NAMALWA (cell line): ENCODE data around the gene RAB19.
"Not testable (repeated sequence)": the region's sequence is repeated elsewhere in the genome, so short reads cannot be mapped to it uniquely, and the experiment has no call there.

ENCODE experiments used
- DNase-seq: peaks from one replicate; pipeline ENCODE4 v3.0.0-alpha.2; 2015; ENCODE audit warnings: low spot score

The RAB19 gene

DNA sequence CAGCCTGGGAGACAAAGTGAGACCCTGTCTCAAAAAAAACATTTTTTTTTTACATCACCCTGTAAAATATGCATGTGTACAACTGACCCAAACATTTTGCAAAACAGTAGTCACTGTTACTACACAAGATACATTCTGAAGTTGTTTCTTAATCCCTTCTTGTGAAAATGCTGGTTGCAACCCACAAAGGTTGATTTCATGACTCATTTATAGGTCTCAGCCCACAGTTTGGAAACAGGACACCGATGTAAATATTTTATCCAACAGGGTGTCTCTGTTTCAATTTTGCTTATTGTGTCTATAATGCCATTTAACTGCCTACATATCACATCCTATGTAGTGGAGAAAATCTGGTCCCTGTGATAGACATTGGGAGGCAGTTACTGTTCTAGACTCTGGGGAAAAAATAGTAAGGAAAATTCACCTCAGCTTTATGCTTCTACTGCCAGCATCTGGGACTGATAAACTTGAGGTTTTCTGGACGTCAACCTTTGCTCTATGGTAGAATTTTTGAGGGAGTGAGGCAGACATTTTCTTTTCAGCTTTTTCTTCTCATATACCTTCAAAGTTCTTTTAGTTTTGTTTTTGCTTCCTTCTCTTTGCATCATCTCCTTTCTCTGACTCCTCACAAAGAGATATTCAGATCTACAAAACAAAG lies 1.6 kb upstream of the RAB19 start:
- no peak for DNase-seq

DNA sequence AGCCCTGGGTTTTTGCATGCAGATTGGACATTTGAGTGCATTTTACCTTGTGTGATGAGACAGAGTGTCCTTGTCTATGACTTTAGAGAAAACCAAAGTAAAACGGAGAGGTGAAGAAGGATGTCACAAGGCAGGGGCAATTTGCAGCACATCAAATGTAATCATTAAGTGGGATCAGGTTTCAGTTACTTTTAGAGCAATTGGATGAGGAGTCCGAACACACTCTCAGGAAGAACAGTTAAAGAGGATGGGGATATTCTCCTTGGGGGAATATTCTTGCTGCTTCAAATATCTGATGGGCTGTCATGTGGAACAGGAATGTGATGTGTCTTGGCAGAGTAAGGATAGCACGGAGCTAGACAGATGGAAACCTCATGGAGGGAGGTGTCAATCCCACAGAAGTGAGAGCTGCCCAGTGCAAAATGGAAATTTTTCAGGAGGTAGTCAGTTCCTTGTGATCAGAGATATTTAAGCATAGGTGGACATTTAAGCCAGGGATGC lies 757 bp downstream of the RAB19 start:
- DNase-seq = no peak

DNA sequence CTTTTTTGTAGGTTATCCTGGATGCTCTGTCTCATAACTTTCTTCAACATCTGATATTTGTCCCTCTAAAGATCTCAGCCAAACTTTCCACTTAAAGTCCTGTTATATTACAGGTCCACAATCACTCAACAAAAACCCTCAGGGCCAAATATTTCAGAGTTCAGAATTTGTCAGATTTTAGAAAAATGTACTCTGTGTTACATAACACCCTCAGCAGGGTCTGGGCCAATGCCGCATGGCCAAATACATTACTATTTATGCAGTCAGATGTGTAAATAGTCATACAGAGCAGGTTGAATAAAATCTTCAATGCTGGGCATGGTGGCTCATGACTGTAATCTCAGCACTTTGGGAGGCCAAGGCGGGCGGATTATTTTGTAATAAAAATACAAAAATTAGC lies 11.5 kb downstream of the RAB19 start:
- DNase-seq = no peak

DNA sequence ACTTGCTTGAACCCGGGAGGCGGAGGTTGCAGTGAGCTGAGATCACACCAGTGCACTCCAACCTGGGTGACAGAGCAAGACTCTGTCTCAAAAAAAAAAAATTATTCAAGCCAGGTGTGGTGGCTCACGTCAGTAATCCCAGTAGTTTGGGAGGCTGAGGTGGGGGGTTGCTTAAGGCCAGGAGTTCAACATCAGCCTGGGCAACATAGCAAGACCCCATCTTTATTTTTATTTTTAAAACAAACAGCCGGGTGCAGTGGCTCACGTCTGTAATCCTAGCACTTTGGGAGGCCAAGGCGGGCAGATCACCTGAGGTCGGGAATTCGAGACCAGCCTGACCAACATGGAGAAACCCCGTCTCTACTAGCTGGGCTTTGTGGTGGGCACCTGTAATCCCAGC lies 12.0 kb downstream of the RAB19 start:
- not testable (repeated sequence) for DNase-seq

DNA sequence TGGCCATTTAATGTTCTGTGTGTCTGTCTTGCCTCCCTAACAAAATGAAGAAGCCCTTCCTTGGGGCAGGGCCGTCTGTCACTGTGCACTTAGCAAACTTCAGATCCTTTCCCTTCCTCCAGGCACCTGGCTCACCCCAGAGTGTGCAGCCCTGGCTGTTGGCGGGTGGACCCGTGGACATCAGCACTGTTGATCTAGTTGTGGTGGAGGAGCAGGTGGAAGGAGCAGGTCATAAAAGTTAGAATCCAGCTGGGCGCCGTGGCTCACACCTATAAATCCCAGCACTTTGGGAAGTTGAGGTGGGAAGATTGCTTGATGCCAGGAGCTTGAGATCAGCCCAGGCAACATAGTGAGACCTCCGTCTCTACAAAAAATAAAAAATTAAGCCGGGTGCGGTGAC lies 12.7 kb downstream of the RAB19 start:
- no peak for DNase-seq

DNA sequence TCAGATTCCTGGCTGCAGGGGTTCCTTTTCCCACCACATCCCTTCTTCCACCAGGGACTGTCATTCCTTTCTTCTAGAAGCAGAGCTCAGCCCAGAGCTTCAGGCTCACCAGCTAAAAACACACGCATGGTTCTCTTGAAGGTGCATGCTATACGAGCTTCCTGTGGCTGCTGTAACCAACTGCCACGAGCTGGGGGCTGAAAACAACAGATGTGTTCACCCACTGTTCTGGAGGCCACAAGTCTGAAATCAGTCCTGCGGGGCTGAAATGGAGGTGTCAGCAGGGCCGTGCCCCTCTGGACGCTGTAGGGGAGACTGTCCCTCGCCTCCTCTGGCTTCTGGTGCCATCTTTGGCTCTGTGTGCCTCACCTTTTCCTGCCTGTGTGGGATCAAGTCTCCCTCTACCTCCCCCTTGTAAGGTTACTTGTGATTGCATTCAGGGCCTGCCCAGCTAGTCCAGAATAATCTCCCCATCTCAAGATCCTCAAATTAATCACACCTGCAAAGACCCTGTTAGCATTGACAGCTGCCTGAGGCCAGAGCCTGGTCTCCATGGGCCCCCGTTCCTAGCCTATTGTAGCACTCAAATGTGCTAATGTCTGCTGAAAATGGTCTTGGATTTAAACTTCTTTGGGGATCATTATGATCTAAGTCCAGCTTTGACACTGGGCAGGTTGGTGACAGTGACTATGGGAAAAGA lies 13.7 kb downstream of the RAB19 start:
- DNase-seq = peak; percentile 26

DNA sequence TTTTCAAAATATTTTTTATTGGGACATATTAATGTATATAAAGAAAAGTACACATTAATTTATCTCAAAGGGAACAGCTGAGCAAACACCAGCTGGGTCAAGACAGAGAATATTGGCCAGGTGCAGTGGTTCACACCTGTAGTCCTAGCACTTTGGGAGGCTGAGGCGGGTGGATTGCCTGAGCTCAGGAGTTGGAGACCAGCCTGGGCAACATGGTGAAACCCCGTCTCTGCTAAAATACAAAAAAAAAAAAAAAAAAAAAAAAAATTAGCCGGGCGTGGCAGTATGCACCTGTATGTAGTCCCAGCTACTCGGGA lies 14.3 kb downstream of the RAB19 start:
- DNase-seq = not testable (repeated sequence)

DNA sequence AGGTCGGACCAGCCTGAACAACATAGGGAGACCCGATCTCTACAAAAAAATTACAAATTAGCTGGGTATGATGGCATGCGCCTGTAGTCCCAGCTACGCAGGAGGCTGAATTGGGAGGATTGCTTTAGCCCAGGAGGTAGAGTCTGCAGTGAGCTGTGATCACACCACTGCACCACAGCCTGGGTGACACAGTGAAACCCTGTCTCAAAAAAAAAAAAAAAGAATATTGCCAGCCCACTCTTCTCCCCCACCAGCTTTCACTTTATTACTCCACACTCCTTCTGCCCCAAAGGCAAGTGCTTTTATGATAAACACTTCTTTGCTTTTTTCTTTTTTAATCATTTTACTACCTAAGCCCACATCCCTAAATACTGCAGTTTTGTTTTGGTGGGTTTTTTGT lies 14.8 kb downstream of the RAB19 start:
- no peak for DNase-seq

DNA sequence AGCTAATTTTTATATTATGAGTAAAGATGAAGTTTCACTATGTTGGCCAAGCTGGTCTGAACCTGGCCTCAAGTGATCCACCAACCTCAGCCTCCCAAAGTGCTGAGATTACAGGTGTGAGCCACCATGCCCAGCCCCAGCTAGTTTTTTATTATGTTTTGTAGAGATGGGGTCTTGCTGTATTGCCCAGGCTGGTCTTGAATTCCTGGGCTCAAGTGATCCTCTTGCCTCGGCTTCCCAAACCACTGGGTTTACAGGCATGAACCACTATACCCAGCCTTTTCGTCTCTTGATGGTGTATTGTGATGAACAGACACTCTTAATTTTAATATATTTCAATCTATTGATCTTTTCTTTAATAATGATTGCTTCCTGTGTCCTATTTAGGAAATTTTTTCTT lies 17.7 kb downstream of the RAB19 start:
- no peak for DNase-seq

DNA sequence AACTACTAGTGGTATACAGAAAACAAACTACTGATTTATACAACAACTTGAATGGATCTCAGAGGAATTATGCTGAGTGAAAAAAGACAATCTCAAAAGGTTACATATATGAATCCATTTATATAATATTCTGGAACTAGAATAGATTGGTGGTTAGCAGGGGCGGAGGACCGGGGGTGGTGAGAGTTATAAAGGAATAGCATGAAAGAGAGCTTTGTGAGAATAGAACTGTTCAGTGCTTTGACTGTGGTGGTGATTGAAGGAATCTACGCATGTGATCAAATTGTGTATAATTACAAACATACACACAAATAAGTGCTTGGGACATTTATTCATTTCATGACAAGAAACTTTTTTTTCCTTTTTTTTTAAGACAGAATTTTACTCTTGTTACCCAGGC lies 19.6 kb downstream of the RAB19 start:
- no peak for DNase-seq

DNA sequence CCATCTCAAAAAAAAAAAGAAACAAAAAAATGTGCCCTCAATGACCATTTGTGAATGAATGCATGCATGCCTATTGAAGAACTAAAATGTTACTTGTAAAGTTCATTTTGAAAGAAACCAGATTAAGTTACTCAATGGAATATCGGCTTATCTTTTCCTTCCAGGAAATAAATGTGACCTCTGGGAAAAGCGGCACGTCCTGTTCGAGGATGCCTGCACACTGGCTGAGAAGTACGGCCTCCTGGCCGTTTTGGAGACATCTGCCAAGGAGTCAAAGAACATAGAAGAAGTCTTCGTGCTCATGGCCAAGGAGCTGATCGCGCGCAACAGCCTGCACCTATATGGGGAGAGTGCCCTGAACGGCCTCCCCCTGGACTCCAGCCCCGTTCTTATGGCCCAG lies 21.9 kb downstream of the RAB19 start:
- no peak for DNase-seq

DNA sequence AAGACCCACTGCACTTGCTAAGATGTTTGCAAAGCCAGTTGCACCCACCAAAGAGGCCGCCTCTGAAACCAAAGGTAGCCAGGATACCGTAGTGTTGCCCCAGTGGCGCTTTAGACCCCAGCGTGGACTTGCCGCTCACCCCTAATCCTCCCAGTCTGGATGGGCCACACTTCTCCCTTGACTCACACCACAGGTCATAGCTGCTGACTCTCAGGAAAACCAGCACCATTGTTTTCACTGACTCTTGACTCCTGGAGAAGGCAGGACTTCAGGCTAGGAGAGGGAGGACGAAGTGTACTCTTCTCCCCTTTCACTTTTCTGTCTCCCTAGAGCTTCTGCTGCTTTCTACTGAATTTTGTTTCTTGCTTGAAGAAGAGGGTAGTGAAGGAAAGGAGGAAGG lies 22.3 kb downstream of the RAB19 start:
- DNase-seq = no peak

DNA sequence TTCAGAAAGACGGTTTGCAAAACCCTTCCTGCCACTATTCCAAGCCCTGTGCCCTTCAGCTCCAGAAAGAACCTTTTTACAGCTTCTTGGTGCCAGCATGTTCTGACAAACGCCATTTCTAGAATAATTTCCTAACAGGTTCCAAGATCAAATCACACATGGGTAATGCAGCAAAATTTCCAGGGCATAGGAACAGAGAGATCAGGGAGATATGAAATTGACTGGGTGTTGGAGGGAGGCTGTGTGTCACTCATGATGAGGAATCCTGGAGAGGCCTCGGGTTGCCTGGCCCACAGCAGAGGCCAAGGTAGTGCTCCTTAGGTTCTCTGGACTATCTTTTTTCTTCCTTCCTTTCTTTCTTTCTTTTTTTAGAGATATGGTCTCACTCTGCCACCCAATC lies 29.5 kb downstream of the RAB19 start:
- no peak for DNase-seq

DNA sequence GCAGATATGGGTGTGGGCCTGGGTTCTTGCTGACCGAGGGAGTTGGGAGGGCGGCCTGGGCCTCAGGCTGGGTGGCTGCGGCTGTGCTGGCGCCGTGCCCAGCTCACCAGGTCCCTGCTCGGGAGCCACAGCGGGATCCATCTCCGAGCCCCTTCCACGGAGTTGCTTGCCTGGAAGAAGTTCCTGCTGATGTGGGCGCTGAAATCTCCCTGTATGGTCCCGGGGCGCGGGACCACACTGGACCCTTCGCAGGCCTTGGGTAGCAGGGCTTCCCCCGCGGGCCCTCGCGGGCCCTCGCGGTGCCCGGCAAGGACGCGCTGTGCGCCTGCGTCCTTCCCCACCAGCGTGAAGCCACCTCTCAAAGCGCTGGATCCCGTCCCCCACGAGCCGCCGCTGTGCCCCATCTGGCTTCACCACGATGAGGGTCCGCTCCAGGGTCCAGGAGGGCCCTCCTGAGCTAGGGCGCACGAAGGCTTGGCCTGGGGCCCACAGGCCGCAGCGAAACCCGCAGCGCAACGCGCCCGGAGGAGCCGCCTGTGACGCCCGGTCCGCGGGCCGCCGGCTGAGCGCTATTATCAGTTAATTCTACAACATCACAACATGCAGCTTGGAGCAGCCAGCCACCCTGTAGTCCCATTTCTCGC lies 31.5 kb downstream of the RAB19 start:
- no peak for DNase-seq

DNA sequence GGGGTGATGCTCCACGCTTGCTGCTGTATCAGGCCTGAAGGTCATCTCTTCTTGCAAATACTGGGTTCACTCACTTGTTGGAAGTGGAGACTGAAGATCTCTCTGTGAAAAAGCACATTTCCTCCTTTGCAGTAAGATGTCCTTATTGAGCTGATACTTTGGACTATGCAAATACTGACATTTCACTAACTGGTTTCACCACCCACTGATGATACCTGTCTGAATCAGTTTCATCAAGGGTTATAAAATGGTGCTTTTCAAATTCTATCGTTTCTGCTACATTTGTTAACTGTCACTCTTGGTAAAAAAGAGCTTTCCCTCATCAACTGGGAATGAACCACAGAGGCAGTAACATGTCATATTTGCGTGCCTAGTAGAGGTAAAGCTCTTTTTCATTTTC lies 35.5 kb downstream of the RAB19 start:
- DNase-seq = no peak

DNA sequence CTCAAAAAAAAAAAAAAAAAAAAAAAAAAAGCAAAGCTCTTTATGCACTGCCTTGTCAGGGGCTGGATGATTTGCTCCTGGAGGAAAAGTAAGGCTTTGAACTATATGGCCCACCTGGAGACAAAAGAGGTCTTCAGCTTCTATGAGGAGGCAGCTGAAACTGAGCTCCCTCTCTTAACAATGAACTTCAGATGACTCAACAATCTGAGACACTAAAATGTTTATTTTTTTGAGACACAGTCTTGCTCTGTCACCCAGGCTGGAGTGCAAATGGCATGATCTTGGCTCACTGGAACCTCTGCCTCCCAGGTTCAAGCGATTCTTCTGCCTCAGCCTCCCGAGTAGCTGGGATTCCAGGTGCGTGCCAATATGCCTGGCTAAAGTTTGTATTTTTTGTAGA lies 36.7 kb downstream of the RAB19 start:
- no peak for DNase-seq

DNA sequence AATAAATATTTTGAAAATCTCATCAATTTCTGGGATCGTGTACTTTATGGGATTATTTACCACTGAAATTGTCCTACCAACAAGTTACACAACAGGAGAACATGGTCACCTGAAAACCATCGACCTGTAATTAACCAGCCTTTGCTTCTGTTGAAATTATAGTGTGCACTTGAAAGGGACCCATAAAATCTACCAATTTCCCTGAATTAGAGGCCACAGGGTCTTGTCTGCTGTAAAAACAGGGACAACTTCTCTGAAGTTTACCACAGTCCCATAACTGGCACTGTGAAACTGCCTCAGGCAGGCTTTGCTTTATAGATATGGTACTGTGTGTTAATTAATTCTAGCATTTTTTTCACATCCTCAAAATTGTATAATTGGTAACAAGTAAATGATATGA lies 37.7 kb downstream of the RAB19 start:
- DNase-seq = no peak

DNA sequence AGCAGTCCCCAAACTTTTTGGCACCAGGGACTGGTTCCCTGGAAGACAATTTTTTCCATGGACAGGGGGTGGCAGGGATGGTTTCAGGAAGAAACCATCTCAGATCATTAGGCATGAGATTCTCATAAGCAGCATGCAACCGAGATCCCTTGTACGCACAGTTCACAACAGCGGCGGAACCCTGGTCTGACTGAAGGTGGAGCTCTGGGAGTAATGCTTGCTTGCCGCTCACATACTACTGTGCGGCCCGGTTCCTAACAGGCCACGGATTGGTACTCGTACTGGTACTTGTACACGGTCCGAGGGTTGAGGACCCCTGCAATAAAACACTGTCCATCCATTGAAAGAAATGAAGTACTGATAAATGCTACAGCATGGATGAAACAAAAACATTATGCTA lies 42.6 kb downstream of the RAB19 start:
- no peak for DNase-seq

DNA sequence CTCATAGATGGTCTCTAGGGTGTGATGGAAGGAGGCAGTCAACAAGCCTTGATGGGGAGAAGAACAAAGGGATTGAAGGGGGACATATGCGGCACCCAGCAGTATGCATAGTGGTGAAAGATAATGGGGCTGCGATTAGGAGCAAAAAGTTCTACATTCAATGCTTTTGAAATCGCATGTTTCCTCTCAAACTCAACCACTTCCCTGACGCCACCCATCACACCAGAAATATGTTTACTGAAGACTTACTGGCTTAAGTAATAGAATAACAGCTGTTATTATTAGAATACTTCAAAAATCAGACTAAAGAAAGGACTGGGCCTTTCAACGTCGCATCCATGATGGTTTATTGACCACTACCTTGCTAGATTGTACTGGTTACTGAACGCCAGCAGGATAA lies 44.0 kb downstream of the RAB19 start:
- no peak for DNase-seq

DNA sequence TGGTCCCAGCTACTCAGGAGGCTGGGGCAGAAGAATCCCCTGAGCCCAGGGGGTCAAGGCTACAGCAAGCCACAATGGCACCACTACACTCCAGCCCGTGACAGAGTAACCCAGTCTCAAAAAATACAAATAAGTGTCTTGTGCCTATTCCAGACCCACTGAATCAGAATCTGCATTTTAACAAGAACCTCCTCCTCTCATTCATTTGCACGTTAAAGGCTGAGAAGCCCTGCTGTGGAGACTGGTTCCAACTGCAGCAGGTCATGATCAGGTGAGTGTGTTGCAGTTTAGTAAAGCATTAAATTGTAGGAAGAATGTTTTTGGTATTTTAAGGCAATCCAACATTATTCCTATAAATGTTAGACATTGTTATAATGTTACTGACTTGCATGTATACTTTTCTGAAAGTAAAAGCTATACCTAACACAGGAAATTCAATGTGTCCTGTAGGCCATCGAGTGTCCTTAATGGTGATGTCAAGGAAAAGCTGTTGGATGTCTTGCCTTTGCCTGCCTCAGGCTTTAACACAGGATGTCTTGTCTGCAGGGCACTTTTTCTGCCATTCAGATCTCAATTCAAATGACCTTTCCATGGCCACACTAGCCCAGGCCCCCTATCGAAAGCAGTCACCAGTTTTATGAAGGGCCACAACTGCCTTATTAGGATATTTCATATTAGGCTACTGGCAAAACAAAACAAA lies 45.1 kb downstream of the RAB19 start:
- DNase-seq = no peak

DNA sequence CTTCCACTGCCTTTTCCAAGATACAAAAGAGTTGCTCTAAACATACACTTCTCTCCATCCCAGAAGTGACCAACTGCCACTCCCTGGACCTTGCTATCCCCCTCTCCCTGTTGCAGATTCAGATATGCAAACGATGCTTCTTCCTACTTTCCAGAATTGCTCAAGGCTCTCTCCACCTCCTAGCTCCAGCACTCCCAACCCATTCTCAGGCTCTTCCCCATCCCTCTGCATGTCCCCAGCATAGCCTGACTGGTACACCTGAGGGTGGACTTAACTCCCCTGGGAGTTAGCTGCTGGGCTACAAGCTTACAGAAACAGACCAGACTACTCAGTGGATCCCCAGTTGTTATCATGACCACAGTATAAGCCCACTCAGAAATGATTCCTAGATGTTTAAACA lies 47.9 kb downstream of the RAB19 start:
- no peak for DNase-seq

DNA sequence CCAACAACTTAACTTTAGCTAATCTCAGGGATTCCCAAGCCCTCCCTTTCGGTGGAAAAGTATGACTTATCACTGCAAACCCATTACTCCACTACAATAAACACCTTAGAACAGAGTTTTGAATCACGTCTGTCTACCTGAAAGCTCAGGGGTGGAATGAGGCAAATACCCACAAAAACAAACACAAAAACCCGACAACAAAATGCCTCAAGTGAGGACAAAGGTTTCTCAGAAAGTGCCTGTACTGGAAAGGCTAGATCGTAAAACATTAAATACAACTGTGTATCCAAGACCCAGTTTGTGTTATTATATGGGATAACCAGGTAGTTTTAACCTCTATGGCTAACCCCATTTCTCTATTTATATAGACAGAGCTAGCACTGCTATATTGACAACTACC lies 49.4 kb downstream of the RAB19 start:
- DNase-seq = no peak
